KBM-7 (cell line): ENCODE results near the gene XRRA1.
"Not testable (repeated sequence)": the region's sequence is repeated elsewhere in the genome, so short reads cannot be mapped to it uniquely, and the experiment has no call there.

Experiments used
- DNase-seq: peaks from one replicate; pipeline ENCODE4 v3.0.0-alpha.2; 2015
- in situ Hi-C: fragments of 300-500 bp; cut with MboI; formaldehyde crosslinking; loops from 2 replicates; pipeline ENCODE4 v1.14.3; 2020; ENCODE audit warnings: low sequenced_read_pairs, low pct_unique_long_range_greater_than_20kb, mixed read lengths

XRRA1 gene

GRCh38 chr11:74923125-74923524 lies 25.8 kb downstream of the XRRA1 start:
- in situ Hi-C loops: no loop called here
- DNase-seq: no peak

GRCh38 chr11:74909812-74910211 lies 39.1 kb downstream of the XRRA1 start:
- in situ Hi-C loops: no loop called here
- no peak for DNase-seq

GRCh38 chr11:74909385-74909784 lies 39.5 kb downstream of the XRRA1 start:
- in situ Hi-C loops: no loop called here
- no peak for DNase-seq

- no peak for DNase-seq
- in situ Hi-C loops: no loop called here
Observed at GRCh38 chr11:74905326-74905725, 43.6 kb downstream of the XRRA1 start.

GRCh38 chr11:74902342-74902741 lies 46.5 kb downstream of the XRRA1 start:
- no peak for DNase-seq
- in situ Hi-C loops: no loop called here

GRCh38 chr11:74896311-74896710 lies 52.6 kb downstream of the XRRA1 start:
- in situ Hi-C loops: no loop called here
- no peak for DNase-seq

GRCh38 chr11:74895340-74896116 lies 53.4 kb downstream of the XRRA1 start:
- no peak for DNase-seq
- in situ Hi-C loops: no loop called here

- in situ Hi-C loops, DNase-seq: not testable (repeated sequence)
Observed at GRCh38 chr11:74893015-74893414, 55.9 kb downstream of the XRRA1 start.

GRCh38 chr11:74877132-74877531 lies 71.8 kb downstream of the XRRA1 start:
- DNase-seq: peak; percentile 41
- in situ Hi-C loops: no loop called here

- DNase-seq: no peak
- in situ Hi-C loops: no loop called here
Observed at GRCh38 chr11:74871037-74871436, 77.9 kb downstream of the XRRA1 start.

- DNase-seq: peak; percentile 64
- in situ Hi-C loops: no loop called here
Observed at GRCh38 chr11:74870485-74870884, 78.4 kb downstream of the XRRA1 start.

GRCh38 chr11:74866557-74866956 lies 82.3 kb downstream of the XRRA1 start:
- in situ Hi-C loops: no loop called here
- DNase-seq: peak; percentile 21

- in situ Hi-C loops: no loop called here
Observed at GRCh38 chr11:74863410-74863809, 85.5 kb downstream of the XRRA1 start.

GRCh38 chr11:74860743-74861142 lies 88.1 kb downstream of the XRRA1 start:
- in situ Hi-C loops: no loop called here
- no peak for DNase-seq

More at GRCh38 chr11:74863410-74863809, 85.5 kb downstream of the XRRA1 start:
- DNase-seq: no peak

GRCh38 chr11:74853223-74853622 lies 95.7 kb downstream of the XRRA1 start:
- in situ Hi-C loops: no loop called here
- DNase-seq: no peak

GRCh38 chr11:74849525-74850391 lies 99.1 kb downstream of the XRRA1 start:
- in situ Hi-C loops: no loop called here
- no peak for DNase-seq

GRCh38 chr11:74847895-74848294 lies 101.0 kb downstream of the XRRA1 start:
- DNase-seq: no peak
- in situ Hi-C loops: no loop called here

- in situ Hi-C loops: no loop called here
- DNase-seq: no peak
Observed at GRCh38 chr11:74847395-74847794, 101.5 kb downstream of the XRRA1 start.

- in situ Hi-C loops: no loop called here
- DNase-seq: no peak
Observed at GRCh38 chr11:74846770-74847169, 102.1 kb downstream of the XRRA1 start.

GRCh38 chr11:74845978-74846517 lies 102.8 kb downstream of the XRRA1 start:
- in situ Hi-C loops: no loop called here
- no peak for DNase-seq
